ENCODE measurements around the gene RGL2.
"Not testable (repeated sequence)": the region's sequence is repeated elsewhere in the genome, so short reads cannot be mapped to it uniquely, and the experiment has no call there.

Gene RGL2

GRCh38 chr6:33290459-33290858 lies 8.3 kb downstream of the RGL2 start:
- DNase-seq, result no peak

DNA sequence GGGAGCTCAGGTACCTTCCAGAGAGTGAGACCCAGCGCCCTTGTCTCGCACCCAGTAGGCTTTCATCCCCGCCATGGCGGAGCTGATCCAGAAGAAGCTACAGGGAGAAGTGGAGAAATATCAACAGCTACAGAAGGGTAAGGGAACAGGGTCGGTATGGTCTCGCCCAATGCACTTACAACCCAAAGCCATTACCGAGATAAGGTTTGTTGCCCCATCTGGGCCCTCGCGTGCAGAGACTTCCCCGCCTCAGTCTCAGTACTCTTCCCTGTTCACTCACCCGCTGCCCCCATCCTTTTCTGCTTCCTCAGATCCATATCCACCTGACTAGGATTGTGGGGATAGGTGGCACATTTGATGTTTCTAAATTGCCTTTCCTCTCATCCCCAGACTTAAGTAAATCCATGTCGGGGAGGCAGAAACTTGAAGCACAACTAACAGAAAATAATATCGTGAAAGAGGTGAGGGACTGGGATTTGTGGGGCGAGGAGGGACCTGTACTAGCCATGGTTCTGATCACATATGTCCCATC lies 8.9 kb downstream of the RGL2 start:
- no peak for DNase-seq

- peak; percentile 85 to 87 for DNase-seq
Observed at GRCh38 chr6:33288921-33289783, 9.6 kb downstream of the RGL2 start, which contains the start of the genes PFDN6 and WDR46. Gene PFDN6 (plus strand): TSS chr6:33289601. CDS start chr6:33289857, 256 bp downstream. Gene WDR46 (minus strand): TSS chr6:33289239. CDS start chr6:33289170, 69 bp downstream.

GRCh38 chr6:33288141-33288920 lies 10.4 kb downstream of the RGL2 start:
- DNase-seq, result no peak

GRCh38 chr6:33286946-33287914 lies 11.5 kb downstream of the RGL2 start:
- DNase-seq, result no peak

GRCh38 chr6:33285214-33285613 lies 13.5 kb downstream of the RGL2 start:
- DNase-seq, result not testable (repeated sequence)

DNA sequence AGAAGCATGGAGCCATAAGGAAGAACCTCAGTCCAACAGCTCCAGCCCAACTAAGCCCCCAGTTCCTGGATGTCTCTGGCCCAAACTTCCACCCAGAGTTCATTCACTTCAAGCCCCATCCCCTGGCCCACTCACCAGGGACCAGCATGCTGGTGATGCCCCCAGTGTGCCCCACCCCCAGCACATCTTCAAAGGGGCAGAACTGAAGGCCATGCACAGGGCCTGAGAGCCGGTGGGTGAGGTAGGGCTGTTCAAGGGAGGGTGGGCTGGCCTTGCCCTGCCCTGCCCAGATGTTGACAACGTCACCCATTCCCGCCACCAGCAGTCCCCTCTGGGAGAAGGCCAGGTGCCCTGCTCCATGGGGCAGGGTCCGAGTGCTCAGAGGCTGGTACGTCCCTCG lies 18.2 kb downstream of the RGL2 start:
- DNase-seq, result no peak

- DNase-seq, result peak; percentile 84 to 88
Observed at GRCh38 chr6:33279971-33280511, 18.7 kb downstream of the RGL2 start.

GRCh38 chr6:33279257-33279695 lies 19.5 kb downstream of the RGL2 start:
- DNase-seq, result no peak

DNA sequence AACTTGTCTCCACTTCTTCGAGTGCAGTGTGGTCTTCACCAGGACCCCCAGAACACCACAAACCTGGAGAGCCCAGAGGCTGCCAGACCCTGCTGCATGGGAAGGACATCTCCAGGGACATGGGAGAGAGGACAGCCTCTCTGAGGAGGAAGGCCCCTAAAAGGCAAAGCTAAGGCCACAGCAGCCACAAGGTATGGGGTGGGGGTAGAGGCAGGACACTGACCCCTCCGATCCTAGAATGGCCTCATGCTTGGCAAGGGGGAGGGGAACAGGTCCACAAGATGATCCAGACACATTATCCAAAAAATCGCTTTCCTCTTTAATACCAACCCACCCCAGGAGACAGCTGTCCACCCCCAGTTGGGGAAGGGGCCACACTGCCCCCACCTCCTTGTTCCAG lies 19.9 kb downstream of the RGL2 start:
- no peak for DNase-seq

DNA sequence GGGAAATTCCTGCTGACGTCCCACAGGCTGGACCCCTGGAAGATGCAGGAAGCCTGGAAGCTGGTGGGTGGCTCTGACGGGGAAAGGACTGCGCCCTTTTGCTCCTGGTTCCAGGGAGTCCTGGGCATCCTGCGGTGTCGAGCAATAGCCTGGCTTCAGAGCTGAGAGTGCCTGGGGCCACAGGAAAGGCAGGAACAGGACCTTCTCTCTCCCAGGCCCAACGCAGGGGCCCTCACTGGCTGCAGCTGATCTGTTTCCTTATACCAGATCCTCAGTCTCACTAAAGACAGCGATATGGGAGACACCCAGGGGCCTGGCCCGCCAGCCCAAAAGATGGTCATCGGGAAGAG lies 20.4 kb downstream of the RGL2 start:
- peak; percentile 32 to 33 for DNase-seq

- DNase-seq, result peak in 1 of 2 experiments; percentile 35
Observed at GRCh38 chr6:33277663-33278391, 20.9 kb downstream of the RGL2 start.

DNA sequence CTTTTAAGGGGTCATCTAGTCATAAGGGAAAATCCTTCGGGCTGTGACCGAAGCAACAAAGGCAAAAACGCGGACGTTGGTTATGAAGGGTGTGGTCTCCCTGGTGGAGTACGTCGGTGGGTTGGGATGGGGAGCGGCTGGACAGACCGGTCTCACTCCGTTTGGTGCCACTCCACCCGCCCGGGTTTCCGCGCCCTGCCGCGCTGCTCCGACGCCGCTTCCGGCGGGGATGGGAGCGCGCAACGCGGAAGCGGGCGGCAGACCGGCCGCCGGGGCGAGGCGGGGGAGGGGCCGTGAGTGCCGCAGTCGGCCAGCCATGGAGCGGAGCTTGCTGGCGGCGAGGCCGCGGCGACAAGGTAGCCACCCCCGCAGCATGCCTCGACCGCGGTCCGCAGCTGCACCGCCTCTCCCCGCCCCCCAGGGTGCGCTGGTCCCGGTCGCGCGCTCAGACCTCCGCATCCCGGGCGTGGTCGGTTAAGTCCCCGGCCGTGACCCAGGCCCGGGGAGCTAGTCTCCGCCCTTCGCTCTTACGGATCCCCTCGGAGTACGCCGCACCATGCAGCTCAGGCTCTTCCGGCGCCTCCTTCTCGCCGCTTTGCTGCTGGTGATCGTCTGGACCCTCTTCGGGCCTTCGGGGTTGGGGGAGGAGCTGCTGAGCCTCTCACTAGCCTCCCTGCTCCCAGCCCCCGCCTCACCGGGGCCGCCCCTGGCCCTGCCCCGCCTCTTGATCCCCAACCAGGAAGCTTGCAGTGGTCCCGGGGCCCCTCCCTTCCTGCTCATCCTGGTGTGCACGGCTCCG lies 21.7 kb downstream of the RGL2 start, which contains the start of gene B3GALT4:
Gene B3GALT4, plus strand, starts transcription at position 260 of the 799 bp plus-strand sequence. Its CDS starts 297 bp downstream, at position 557.
- DNase-seq, result peak; percentile 80 to 97

DNA sequence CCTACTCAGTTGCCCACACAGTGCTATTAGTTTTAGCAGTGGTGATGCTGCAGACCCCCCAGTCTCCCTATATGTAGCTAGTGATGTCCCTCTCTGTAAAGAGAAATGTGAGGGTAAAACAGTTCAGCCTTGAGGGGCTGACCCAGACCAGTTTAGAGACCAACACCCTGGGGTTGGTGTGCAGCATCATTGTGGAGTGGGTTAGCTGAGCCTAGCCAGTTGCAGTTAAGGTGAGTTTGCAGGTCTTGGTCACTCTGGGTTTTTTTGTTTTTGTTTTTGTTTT lies 22.2 kb downstream of the RGL2 start:
- DNase-seq, result no peak

DNA sequence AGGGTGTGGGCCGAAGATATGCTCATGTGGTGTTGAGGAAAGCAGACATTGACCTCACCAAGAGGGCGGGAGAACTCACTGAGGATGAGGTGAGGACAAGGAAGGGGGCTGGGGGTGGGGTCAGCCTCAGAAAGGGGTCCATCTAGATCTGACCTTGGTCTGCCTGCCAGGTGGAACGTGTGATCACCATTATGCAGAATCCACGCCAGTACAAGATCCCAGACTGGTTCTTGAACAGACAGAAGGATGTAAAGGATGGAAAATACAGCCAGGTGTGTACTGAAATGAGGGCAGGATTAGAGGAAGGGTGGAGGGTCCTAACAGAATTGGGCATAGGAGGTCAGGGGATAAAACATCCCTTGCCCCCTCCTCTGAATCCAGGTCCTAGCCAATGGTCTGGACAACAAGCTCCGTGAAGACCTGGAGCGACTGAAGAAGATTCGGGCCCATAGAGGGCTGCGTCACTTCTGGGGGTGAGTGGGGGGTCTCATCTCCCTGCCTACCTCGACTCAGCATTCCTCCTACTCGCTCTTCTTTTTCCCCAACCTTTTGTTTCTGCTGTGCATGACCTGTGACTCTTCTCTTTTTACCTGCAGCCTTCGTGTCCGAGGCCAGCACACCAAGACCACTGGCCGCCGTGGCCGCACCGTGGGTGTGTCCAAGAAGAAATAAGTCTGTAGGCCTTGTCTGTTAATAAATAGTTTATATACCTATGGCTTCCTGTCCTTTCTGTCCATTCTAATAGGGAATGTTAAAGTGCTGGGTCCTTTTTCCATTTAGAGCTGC lies 22.8 kb downstream of the RGL2 start:
- DNase-seq, result not testable (repeated sequence)

DNA sequence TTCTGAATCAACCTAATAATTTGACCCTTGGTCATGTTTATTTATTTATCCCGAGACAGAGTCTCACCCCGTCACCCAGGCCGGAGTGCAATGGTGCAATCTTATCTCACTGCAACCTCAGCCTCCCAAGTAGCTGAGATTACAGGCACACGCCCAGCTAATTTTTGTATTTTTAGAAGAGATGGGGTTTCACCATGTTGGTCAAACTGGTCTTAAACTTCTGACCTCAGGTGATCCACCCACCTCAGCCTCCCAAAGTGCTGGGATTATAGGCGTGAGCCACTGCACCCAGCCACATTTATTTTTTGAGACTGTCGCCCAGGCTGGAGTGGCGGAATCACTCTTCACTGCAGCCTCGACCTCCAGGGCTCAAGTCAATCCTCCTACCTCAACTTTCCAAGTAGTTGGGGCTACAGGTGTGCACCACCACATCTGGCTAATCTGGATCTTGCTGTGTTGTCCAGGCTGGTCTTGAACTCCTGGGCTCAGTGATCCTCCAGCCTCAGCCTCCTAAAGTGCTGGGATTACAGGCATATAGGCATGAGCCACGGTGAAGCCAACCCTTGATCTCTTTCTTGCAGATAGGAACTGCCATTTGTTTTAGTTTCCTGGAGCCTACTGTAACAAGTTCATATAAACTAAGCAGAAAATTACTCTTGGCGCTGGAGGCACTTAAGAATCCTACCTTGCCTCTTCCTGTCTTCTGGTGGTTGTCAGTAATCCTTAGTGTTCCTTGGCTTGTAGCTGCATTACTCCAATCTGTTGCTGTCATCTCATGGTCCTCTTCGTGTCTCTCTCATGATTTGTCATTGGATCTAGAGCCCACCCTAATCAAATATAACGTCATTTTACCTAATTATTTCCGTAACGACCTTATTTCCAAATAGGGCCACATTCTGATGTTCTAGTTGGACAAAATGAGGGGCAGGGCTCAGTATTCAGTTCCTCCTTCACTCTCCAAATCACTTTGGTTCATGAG lies 24.5 kb downstream of the RGL2 start:
- DNase-seq, result no peak

DNA sequence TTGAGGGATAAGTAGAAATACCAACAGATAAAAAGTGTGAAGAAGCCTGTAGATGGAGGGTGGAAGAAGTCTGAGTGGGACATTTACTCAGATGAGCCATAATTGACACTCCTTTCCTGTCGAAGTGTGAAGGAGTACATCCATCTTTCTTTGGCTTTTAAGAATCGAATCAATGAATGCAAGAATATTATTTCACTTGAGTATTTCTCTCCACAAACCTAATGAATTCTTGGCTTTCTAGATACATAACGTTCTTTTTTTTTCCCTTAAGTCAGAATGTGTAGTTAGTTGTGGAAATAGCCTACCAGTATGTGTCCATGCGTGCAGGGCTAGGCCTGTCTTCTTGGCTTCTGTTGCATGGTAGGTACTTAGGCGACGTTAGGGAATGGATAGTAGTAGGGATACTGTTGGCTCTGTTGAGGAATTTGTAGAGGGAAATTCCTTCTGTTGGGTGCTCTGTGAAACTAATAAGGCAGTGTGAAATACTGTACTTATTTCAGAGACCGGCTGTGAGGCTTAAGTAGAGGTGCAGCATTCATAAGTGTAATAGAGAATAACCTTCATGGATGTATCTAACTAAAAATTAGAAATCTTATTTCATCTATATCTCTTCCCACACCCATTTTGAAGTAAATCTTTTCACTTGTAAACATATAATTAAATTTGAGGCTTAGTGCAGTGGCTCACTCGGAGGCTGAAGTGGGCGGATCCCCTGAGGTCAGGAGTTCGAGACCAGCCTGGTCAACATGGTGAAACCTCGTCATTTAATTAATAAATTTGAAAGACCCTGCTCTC lies 25.4 kb downstream of the RGL2 start:
- no peak for DNase-seq
